ENCODE data around the gene RNASE8.

RNASE8 gene

DNA sequence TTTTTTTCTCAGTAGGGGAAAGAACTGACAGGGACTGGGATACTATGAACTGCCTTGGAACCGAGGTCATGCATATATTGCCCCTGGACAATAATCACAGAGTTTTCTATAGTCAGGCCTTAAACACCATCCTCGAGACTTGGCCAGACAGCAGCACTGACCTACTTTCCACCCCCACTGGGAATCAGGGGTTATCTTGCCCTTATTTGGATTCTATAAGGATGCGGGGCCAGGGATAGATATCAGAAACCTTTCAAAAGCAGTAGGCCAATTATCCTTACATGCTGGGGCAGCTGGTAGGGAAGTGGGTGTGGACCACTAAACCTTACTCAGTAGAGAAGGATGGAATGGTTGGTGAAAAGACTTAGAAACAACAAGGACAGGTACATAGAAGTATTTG, 38.8 kb downstream of the RNASE8 start:
- Histone ChIP-seq H3K36me3 (replicated peaks) (no peaks in the 10 kb centered on the region), H3K27me3 (replicated peaks) (no peaks in the 10 kb centered on the region), H3K4me3 (ENCODE audit: low read depth, low read length) (no peak overlapping the region), H3K27ac (no peak overlapping the region)
- in situ Hi-C loops (cut with HindIII; ENCODE audit: low pct_ligation_motif_present, low sequenced_read_pairs) = no loop called here
- TF ChIP-seq, protein P1, sequence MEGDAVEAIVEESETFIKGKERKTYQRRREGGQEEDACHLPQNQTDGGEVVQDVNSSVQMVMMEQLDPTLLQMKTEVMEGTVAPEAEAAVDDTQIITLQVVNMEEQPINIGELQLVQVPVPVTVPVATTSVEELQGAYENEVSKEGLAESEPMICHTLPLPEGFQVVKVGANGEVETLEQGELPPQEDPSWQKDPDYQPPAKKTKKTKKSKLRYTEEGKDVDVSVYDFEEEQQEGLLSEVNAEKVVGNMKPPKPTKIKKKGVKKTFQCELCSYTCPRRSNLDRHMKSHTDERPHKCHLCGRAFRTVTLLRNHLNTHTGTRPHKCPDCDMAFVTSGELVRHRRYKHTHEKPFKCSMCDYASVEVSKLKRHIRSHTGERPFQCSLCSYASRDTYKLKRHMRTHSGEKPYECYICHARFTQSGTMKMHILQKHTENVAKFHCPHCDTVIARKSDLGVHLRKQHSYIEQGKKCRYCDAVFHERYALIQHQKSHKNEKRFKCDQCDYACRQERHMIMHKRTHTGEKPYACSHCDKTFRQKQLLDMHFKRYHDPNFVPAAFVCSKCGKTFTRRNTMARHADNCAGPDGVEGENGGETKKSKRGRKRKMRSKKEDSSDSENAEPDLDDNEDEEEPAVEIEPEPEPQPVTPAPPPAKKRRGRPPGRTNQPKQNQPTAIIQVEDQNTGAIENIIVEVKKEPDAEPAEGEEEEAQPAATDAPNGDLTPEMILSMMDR (IDR thresholded peaks at IDR 0.05; ENCODE audit: low read depth, low read length, missing control alignments) = no peak
- no peak for DNase-seq

DNA sequence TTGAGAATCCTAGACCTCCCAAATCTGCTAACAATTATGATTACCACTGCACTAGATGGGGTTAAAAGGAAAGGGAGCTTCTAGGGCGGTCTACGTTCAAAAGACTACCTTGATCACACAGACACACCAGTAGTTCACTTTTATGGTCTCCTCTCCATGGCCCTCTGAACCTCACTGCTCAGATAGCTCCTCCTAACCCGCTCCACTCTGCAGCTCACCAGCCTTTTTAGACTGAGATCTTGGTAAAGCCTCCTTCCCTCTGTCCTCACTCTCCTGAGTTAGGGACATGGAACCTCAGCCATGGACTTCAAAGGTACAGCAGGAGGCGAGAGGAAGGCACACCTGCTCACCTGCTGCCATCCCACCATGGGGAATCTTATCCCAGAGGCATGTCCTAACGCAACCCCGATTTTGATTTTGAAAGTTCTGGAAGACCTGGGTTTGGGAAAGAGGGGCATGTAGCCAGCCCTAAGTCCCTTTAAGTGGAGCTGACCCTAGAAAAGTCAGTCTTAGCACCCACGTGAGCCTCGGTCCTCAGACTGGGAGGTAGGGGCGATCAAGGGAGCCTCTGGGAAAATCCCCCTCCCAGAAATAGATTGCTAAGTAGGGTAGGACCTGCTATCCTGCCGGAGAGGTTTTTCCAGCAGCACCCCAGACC, 39.5 kb downstream of the RNASE8 start:
- in situ Hi-C loops (cut with HindIII; ENCODE audit: low pct_ligation_motif_present, low sequenced_read_pairs) = no loop called here
- no peak overlapping the region for H3K4me3 ChIP-seq (ENCODE audit: low read depth, low read length)
- TF ChIP-seq, protein P1 (IDR thresholded peaks at IDR 0.05; ENCODE audit: low read depth, low read length, missing control alignments) = no peak

DNA sequence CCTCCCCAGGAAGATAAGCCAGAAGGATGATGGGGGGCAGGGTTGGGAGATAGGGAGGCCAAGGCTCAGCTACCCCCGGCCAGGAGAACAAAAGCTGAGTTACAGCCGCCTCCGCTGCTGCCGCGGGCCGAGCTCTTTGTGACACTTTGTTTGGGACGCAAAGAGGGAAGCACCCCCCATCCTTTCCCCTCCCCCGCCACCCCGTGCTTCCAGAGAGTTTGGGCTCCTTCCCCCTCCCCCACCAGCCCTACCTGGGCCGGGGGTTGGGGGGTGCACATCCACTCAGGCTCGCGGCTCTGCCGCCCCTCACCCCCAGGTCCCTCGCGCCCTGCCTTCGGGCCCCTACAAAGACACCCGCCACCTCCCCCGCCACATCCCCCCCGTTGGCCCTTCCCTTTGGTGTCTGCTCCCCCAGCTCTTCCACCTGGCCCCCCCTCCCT, 40.0 kb downstream of the RNASE8 start:
- H3K36me3 ChIP-seq (replicated peaks) = no peaks in the 10 kb centered on the region
- no peaks in the 10 kb centered on the region for H3K27me3 ChIP-seq (replicated peaks)
- TF ChIP-seq, protein P1 (IDR thresholded peaks at IDR 0.05; ENCODE audit: low read depth, low read length, missing control alignments) = no peak
- no peak overlapping the region for H3K27ac ChIP-seq
- no peak for DNase-seq
- H3K4me3 ChIP-seq (ENCODE audit: low read depth, low read length) = no peak overlapping the region
- in situ Hi-C loops (cut with HindIII; ENCODE audit: low pct_ligation_motif_present, low sequenced_read_pairs) = no loop called here

More for the DNA sequence above, 39.5 kb downstream of the RNASE8 start:
- Histone ChIP-seq H3K27me3 (replicated peaks) (no peaks in the 10 kb centered on the region), H3K36me3 (replicated peaks) (no peaks in the 10 kb centered on the region), H3K27ac (no peak overlapping the region)
- no peak for DNase-seq

DNA sequence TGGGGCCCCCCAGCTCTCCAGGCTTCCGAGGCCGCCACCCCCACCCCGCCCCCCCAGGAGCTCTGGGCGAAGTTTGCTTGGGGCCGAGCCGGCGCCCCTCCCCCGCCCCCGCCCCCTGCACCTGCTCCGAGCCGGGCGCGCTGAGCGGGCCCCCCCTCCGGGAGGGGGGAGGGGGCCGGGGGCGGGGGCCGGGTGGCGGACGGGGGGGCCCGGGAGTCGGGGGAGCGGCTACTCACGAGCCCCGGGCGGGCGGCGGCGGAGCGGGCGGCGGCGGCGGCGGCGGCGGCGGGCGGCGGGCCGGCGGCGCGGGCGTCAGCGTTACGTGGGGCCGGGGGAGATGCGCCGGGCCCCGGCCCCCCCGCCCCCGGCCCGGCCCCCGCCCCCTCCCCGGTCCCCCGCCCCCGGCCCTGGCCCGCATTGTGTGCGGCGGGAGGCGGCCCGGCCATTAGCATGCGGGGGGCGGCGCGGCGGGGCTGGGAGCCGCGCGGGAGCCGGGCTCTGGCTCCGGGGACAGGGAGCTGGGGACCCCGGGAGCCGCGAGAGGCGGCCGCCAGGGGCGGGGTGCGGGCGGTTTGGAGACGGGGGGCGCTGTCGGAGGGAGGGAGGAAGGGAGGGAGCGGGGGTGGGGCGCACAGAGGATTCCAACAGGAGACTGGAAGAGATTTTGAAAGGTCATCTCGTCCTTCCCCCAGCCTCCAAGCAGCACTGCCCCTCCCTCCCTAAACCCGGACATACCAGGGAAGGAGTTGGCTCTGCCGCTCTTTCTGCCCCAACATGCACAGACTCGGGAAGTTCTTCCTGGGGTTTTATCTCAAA, 40.7 kb downstream of the RNASE8 start, which contains the start of gene ZNF219:
ZNF219 (minus strand) TSS at position 580 of the 816 bp plus-strand sequence. CDS start 5,064 bp downstream, outside the sequence.
- Histone ChIP-seq H3K36me3 (replicated peaks) (no peaks in the 10 kb centered on the region), H3K27me3 (replicated peaks) (no peaks in the 10 kb centered on the region), H3K27ac (no peak within 1 kb of the TSS), H3K4me3 (ENCODE audit: low read depth, low read length) (peak within 1 kb of the TSS; percentile 57)
- TF ChIP-seq, protein P1 (IDR thresholded peaks at IDR 0.05; ENCODE audit: low read depth, low read length, missing control alignments) = no peak
- no peak for DNase-seq
- in situ Hi-C loops (cut with HindIII; ENCODE audit: low pct_ligation_motif_present, low sequenced_read_pairs) = no loop called here

DNA sequence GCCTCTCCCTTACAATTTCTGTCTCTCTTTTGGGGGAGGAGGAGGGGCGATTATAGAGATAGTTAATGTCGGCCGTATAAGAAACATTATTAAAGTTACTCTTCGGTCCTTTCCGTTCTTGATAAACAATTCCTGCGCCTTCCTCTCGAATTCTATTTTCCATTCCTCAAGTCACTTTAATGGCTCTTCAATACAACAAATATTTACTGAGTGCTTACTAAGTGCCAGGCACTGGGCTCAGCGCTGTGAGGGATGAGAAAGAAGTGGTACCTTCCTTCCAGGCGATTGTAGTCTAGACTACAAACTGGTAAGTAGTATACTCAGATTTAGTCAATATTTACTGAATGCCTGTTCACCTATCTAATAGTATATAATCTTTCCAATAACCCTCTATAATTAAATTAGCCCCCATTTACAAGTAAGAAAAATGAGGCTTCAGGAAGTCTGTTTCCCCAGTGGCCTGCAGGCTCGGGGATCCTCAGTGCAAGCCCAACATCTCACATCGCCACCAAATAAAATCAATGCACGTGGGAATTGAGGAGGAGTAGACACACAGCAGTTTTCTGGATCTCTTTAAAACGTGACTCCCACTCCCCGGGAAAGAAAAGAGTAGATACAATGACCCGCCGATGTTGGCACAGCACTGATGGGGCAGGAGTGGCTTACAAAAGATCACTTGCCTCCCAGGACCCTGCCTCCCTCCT, 41.4 kb downstream of the RNASE8 start:
- in situ Hi-C loops (cut with HindIII; ENCODE audit: low pct_ligation_motif_present, low sequenced_read_pairs) = no loop called here
- TF ChIP-seq, protein P1 (IDR thresholded peaks at IDR 0.05; ENCODE audit: low read depth, low read length, missing control alignments) = no peak
- Histone ChIP-seq H3K36me3 (replicated peaks) (no peaks in the 10 kb centered on the region), H3K27me3 (replicated peaks) (no peaks in the 10 kb centered on the region), H3K27ac (no peak overlapping the region), H3K4me3 (ENCODE audit: low read depth, low read length) (peak overlapping the region; percentile 57)
- no peak for DNase-seq

All from brain microvascular endothelial cell (primary cell).